GM18951 (cell line): Measurements from ENCODE around the gene ZKSCAN2.

Experiments used
- POLR2A ChIP-seq: IDR thresholded peaks from 4 replicates; pipeline ENCODE4 v1.6.1; 2011; ENCODE audit warnings: mild to moderate bottlenecking; ENCODE audit not compliant: insufficient read length, insufficient read depth; ENCODE audit errors: extremely low read depth
- in situ Hi-C: fragments of 300-500 bp; cut with MboI; formaldehyde crosslinking; loops from one replicate; pipeline ENCODE4 v1.12.0; 2022; ENCODE audit warnings: low sequenced_read_pairs, mixed read lengths, inconsistent platforms; ENCODE audit not compliant: unreplicated experiment

ZKSCAN2 gene

DNA sequence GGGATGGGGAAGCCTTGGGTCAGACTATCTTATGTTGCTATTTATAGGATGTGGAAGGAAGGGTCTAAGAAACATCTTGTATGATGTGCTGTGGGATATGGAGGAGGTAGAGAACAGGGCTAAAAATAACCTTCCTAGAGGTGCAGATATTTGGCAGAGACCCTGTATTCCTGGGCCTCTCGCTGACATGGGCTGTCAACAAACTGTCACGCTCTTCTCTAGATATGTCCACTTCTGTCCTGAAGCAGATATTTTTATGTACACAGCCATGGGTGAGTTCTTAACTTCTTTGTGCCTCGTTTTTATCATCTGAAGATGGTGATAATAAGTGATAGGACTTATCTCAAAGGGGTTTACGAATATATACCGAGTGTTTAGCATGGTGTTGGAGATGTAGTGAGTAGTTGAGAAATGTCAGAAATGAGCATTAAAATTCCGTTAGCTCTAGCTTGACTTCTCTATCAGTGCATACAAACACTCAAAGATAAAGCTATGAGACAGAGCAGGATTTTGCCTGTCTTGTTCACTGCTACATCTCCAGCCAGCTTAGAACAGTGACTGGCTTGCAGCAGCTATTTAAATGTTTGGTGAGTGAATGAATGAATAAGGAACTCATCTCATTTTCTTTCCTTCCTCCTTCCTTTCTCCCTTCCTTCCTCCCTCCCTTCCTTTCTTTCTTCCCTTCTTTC, 43.8 kb downstream of the ZKSCAN2 start:
- in situ Hi-C loops: no loop called here
- TF ChIP-seq POLR2A: no peak

DNA sequence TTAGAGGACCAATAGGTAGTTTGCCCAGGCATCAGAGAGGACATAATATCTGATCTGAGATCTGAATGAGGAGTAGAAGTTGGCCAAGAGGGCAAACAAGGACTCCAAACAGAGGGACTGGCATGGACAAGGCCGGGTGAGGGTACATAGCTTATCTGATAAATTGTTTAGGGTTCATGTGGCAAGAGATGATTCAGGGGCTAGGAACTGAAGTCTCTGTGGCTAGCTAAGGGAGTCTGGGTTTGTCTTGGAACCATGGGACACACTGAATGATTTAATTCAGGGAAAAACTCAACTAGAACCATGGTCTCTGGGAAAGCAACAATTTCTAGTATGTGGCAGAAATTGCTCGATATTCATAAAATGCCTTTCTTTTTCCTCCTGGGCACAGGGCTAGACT, 45.0 kb downstream of the ZKSCAN2 start:
- TF ChIP-seq POLR2A: no peak
- in situ Hi-C loops: no loop called here

GRCh38 chr16:25210758-25211157, 46.9 kb downstream of the ZKSCAN2 start:
- in situ Hi-C loops: no loop called here
- TF ChIP-seq POLR2A: no peak

DNA sequence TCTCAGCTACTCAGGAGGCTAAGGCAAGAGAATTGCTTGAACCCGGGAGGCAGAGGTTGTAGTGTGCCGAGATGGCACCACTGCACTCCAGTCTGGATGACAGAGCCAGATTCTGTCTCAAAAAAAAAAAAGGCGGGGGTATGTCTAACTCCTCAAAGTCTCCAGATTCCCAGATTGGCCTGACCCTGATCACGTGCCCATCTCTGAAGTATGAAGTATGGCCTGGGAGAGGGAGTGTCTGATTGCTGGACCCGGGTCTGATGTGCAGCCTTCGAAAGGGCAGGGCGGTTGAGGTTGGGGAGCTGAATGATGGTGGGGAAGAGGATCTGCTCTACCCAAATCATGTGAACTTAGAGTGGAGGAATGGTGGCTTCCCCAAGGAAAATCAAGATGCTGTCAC, 58.2 kb downstream of the ZKSCAN2 start:
- in situ Hi-C loops: no loop called here
- no peak for TF ChIP-seq POLR2A

- in situ Hi-C loops: no loop called here
- no peak for TF ChIP-seq POLR2A
Observed at GRCh38 chr16:25198021-25198420, 59.6 kb downstream of the ZKSCAN2 start.

DNA sequence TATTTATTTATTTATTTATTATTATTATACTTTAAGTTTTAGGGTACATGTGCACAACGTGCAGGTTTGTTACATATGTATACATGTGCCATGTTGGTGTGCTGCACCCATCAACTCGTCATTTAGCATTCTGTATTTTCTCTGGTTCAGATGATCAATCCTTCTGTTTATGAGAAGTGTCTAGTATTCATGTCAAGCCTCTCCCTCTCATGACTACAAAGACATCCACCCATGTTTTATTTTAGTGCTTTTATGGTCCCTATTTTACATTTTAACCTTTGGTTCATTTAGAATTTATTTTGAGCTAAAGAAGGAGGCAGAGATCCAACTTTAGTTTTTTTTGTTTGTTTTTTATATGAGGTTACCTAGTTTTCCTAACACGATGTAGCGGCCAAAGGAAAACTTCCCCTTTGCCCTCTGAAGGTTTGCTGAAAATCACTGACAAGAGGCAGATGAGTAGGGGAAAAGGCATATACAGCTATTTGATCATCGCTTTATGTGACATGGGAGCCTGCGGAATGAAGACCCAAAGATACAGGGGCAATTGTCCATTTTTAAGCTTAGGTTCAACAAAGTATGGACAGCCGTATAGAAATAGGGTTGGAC, 63.3 kb downstream of the ZKSCAN2 start:
- in situ Hi-C loops: no loop called here
- TF ChIP-seq POLR2A: no peak

DNA sequence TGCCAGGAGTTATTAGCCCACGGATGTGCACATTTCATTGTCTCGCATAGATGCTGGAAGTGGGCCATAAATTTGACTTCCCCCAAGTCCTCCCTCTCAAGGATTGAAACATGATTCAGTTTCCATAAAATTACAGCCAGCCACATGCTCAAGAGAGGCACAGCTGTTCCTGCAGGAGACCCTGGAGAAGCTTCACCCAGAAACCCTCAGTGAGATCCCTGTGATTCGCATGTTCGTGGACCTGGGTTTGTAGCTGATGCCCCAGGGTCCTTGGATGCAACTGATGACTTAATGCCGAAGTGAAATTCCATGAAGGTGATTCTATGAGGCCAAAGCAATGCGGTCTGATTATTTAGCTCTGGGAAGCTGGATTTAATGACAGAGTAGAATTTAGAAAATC, 65.5 kb downstream of the ZKSCAN2 start:
- in situ Hi-C loops: no loop called here
- no peak for TF ChIP-seq POLR2A

- in situ Hi-C loops: no loop called here
- no peak for TF ChIP-seq POLR2A
Observed at GRCh38 chr16:25189305-25189704, 68.3 kb downstream of the ZKSCAN2 start.

DNA sequence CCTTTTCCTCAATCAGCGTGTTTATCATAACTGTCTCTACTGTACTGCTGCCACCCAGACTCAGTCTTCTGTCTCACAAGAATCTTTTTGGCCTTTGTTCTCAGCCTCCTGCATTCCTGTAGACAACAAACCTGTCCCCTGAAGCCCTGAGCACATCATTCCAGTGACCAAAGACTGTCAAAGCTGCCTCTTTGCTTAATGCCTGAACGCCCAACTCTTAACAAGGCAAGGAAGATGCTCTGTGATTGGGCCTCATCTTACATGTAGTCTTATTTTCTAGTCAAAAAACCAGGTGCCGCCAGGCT, 70.2 kb downstream of the ZKSCAN2 start:
- no peak for TF ChIP-seq POLR2A
- in situ Hi-C loops: no loop called here
